Measurements from ENCODE around the gene TANGO2.

DNA sequence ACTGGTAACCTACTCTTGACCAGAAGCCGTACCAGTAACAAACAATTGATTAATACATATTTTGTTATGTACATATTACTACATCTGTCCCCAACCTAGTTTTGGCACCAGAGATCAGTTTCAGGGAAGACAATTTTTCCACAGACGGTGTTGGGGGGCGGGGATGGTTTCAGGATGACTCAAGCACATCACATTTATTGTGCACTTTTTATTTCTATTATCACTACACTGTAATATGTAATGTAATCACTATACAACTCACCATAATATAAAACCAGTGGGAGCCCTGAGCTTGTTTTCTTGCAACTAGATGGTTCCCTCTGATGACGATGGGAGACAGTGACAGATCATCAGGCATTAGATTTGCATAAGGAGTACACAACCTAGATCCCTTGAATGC lies 74.6 kb downstream of the TANGO2 start:
- TF ChIP-seq, protein P1, sequence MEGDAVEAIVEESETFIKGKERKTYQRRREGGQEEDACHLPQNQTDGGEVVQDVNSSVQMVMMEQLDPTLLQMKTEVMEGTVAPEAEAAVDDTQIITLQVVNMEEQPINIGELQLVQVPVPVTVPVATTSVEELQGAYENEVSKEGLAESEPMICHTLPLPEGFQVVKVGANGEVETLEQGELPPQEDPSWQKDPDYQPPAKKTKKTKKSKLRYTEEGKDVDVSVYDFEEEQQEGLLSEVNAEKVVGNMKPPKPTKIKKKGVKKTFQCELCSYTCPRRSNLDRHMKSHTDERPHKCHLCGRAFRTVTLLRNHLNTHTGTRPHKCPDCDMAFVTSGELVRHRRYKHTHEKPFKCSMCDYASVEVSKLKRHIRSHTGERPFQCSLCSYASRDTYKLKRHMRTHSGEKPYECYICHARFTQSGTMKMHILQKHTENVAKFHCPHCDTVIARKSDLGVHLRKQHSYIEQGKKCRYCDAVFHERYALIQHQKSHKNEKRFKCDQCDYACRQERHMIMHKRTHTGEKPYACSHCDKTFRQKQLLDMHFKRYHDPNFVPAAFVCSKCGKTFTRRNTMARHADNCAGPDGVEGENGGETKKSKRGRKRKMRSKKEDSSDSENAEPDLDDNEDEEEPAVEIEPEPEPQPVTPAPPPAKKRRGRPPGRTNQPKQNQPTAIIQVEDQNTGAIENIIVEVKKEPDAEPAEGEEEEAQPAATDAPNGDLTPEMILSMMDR (IDR thresholded peaks at IDR 0.05 in 8 of 11, conservative IDR thresholded peaks at IDR 0.05 in 3 of 11): no peak
- no peak for TF ChIP-seq POLR2A (IDR thresholded peaks at IDR 0.05)
